Forelimb muscle (tissue), 1 donor: Measurements from ENCODE around the gene CDH23. TPM values are rescaled to one million over a fixed set of nuclear protein-coding genes. Genes with fewer than 3 reads are reported as not detected.

Source experiments
- DNase-seq: peaks from one replicate; pipeline ENCODE4 v3.0.0-alpha.2; 2013; ENCODE audit warnings: low read depth
- polyA plus RNA-seq: library from polyadenylated mRNA; unstranded; fragments of 120-200 nt; gene quantifications from one replicate; pipeline ENCODE4 v1.2.1, GENCODE V29; 2013; ENCODE audit not compliant: insufficient read length

Gene CDH23
- polyA plus RNA-seq, 1 donor: 4.1 TPM

- DNase-seq: no peak
These were observed 27.1 kb upstream of the CDH23 start for GRCh38 chr10:71369602-71370001.

GRCh38 chr10:71370031-71370430 is 26.7 kb upstream of the CDH23 start:
- no peak for DNase-seq

DNA sequence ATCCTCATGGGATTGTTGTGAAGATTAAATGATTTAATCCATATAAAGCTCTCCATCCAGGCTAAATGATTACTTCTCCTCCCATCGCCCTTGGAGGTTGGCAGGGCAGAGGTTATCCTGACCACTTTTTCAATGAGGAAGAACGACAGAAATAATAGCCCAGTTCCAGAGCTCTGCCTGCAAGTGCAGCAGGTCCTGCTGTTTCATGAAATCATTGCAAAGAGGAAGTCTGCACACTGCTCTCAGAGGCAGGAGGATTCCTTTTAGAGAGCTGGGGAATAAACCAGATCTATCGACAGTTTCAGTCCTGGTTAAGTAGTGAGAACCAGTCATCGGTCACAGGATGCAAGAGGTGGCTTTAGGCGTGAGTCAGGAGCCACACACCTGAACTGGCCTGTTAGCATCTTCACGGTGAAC is 25.0 kb upstream of the CDH23 start:
- no peak for DNase-seq

- no peak for DNase-seq
These were observed 23.7 kb upstream of the CDH23 start for GRCh38 chr10:71372882-71373495.

GRCh38 chr10:71374481-71375233 is 22.1 kb upstream of the CDH23 start:
- no peak for DNase-seq

GRCh38 chr10:71375952-71376351 is 20.8 kb upstream of the CDH23 start:
- DNase-seq: no peak

GRCh38 chr10:71378336-71379117 is 18.2 kb upstream of the CDH23 start:
- DNase-seq: no peak

DNA sequence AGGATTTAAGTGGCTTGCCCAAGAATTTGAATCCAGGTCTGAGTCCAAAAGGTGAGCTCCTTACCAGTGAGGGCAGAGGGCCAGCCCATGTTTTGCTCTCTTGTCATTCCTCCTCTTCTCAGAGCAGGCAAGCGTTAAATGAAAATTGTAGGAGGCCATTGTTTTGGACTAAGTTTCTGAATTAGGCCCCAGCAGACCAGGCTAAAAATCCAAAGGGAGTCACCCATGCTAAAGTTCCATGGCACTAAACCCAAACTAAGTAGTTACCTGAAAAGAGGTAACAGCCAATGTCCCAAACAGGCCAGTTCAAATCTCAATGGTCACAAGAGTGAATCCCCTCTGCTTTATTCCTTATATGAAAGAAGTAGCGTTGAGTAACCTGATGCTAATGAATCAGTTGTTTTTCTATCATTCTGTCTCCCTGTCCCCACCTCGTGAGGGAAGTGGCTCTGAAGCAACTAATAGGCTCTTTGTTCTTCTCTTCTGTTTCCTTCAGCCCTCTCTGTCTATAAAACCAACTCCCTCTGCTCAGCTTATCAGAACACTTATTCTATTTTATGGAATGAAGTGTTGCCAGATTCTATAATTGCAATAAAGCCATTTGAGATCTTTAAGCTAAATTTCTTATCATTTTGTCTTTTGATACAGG is 17.5 kb upstream of the CDH23 start:
- DNase-seq: no peak

GRCh38 chr10:71380841-71381240 is 15.9 kb upstream of the CDH23 start:
- no peak for DNase-seq

- no peak for DNase-seq
These were observed 15.1 kb upstream of the CDH23 start for GRCh38 chr10:71381611-71382010.

GRCh38 chr10:71382028-71382427 is 14.7 kb upstream of the CDH23 start:
- DNase-seq: no peak

DNA sequence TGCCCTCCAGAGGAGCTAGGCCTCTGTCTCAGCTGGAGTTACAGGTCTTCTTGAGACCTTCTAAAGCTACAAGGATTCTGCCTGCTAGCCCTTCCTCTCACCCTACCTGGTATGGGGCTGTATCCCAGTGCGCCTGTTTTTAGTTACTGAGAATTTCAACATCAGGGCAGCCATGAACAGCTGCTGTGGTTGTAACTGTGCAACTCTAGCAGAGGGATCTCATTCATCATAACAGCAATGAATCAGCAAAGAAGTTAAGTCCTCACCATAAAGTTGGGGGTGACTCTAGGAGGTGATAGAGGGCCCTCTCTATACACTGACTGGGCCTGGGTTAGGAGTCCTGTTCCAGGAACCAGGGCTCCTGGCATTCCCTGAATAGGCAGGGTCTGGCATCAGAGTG is 14.0 kb upstream of the CDH23 start:
- no peak for DNase-seq

DNA sequence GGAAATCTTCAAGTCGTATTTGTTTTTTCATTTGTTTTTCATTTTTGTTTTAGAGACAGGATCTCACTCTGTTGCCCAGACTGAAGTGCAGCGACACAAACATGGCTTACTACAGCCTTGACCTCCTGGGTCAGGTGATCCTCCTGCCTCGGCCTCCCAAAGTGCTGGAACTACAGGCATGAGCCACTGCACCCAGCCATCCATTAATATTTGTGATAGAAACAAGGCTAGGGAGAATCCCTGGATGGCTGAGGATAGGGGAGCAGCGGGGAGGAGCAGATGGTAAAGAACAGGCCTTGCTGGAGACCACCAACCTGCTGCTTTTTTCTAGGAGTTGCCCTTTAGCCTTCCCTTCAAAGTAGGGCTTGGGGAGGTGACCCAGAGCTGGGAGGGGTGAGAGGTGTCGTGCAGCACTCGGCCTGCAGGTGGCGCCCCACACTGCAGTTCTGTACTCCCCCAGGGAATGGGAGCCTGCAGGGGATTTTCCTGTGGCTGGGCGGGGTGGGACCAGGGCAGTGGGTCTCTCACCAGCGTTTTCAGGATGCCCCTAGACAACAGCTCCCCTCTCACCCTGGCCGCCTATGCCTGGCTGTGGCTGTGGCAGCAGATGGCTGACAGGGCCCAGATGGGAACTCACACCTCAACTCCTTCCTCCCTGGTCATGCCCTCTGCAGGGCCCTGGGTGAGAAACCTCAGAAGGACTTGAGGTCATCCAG is 12.6 kb upstream of the CDH23 start:
- DNase-seq: no peak

DNA sequence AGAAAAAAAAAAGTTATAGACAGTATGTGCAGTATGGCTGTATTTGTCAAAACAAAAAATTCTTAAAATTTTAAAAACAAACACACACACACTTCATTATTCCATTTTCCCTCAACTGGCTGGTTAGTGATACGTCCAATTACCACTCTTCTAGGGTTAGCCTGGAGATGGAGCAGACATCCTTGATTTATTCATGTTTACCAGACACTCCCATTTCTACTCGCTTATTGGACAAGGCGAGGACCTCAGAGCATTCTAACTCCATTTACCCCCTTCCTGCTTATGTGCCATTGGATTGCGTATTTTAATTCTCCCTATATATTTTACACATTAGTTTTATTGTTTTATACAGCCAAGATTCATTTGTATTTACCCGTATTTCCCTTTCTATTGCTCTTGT is 8.5 kb upstream of the CDH23 start:
- no peak for DNase-seq

- DNase-seq: no peak
These were observed 8.0 kb upstream of the CDH23 start for GRCh38 chr10:71388583-71389310.

GRCh38 chr10:71389768-71390460 is 6.8 kb upstream of the CDH23 start:
- no peak for DNase-seq

- no peak for DNase-seq
These were observed 6.3 kb upstream of the CDH23 start for GRCh38 chr10:71390461-71390835.

DNA sequence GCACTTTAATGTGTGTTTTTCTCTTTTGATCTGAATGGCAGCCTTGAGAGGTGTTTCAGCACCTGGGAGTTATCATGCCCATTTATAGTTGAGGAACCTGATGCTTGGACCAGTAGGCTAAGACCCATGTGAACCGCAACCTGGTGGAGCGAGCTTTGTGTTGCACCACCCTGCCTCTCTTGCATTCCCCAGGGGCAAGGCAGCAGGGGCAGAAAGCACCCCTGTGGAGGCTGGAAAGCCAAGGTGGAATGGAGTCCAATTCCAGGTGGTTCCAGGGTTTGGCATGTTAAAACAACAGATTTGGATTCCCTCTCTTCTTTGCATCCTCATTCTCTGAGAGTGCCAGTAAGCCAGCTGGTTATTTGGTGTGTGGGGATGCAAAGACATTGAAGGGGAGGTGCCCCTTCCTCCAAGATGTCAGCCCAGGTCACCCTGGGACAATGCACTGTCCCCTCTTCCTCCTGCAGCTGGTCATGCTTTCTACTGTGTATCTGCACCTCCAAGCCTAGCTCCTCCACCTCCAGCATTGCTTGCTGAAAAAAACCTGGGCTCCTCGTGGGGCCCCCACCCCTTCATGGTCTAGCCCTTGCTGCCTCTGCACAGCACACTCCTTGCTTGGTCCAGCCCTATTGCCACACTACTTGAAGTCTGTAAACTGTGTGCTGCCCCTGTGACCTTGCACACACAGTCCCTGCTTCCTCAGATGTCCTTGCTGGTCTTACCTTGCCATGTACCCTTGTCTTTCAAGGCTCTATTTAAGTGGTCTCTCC is 5.6 kb upstream of the CDH23 start:
- no peak for DNase-seq

DNA sequence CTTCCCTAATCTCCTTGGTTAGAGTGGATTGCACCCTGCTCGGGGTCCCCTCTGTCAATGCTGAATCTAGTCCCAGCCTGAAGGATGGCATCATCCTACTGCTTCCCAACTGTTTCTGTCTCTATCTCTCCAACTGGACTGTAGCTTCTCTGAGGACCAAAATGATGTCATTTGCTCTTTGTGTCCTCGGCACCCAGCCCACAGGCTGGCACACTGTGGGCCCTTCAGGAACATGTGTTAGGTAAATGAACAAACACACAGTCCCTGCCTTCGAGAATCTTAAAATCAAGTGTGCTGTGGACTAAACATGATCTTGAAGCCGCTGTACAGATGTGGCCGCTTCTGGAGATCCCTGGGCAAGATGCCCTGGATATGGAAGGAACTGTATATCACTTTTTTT is 5.0 kb upstream of the CDH23 start:
- DNase-seq: no peak

DNA sequence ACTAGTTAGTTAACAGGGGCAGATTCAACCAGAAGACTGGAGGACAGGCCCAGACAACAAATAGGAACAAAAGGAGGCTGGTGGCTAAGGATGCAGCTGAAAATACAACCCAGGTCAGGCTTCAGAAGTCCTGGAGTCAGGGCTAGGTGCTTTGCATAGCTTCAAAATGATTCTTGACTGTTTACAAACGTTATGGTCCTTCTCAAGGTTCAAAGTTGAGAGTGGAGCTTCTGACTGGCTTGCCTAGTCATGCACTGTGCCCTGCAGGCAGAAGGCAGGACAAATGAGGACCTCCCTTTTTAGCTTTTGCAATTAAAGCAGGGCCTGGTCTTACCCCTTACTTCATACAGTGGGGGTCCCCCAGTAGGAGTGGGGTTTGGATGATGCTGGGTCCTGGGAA is 4.4 kb upstream of the CDH23 start:
- no peak for DNase-seq
